AG09309 (cell line): ENCODE measurements around the gene CFAP92.
A peak's percentile ranks its signal among the peaks of the same experiment; 100 is the strongest.

Source experiments
- DNase-seq: peaks from one replicate; pipeline ENCODE4 v3.0.0-alpha.2; 2010; ENCODE audit warnings: low read depth
- H3K4me3 ChIP-seq: 2 replicates; pipeline ENCODE4 v1.5.1; 2011; ENCODE audit warnings: mild to moderate bottlenecking, low read depth, low read length, moderate library complexity; ENCODE audit not compliant: control insufficient read depth
- TF ChIP-seq, protein P1 (sequence below): IDR thresholded peaks from 2 replicates; pipeline ENCODE4 v1.5.1; 2011; ENCODE audit warnings: mild to moderate bottlenecking, low read depth, low read length, inconsistent platforms; ENCODE audit not compliant: insufficient read depth, control insufficient read depth; ENCODE audit errors: missing control alignments

CFAP92 gene

DNA sequence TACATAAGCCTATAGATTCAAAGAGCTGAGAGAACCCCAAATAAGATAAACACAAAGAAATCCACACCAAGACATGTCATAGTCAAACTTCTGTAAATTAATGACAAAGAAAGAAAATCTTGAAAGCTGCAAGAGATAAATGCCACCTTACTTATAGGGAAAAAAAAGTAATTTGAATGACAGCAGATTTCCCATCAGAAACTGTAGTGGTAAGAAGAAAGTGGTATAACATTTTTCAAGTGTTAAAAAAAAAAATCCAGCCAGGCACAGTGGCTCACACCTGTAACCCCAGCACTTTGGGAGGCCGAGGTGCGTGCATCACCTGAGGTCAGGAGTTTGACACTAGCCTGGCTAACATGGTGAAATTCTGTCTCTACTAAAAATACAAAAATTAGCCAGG lies 37.4 kb downstream of the CFAP92 start:
- H3K4me3 ChIP-seq: no peak overlapping the region
- DNase-seq: no peak
- TF ChIP-seq, protein P1, sequence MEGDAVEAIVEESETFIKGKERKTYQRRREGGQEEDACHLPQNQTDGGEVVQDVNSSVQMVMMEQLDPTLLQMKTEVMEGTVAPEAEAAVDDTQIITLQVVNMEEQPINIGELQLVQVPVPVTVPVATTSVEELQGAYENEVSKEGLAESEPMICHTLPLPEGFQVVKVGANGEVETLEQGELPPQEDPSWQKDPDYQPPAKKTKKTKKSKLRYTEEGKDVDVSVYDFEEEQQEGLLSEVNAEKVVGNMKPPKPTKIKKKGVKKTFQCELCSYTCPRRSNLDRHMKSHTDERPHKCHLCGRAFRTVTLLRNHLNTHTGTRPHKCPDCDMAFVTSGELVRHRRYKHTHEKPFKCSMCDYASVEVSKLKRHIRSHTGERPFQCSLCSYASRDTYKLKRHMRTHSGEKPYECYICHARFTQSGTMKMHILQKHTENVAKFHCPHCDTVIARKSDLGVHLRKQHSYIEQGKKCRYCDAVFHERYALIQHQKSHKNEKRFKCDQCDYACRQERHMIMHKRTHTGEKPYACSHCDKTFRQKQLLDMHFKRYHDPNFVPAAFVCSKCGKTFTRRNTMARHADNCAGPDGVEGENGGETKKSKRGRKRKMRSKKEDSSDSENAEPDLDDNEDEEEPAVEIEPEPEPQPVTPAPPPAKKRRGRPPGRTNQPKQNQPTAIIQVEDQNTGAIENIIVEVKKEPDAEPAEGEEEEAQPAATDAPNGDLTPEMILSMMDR: no peak

DNA sequence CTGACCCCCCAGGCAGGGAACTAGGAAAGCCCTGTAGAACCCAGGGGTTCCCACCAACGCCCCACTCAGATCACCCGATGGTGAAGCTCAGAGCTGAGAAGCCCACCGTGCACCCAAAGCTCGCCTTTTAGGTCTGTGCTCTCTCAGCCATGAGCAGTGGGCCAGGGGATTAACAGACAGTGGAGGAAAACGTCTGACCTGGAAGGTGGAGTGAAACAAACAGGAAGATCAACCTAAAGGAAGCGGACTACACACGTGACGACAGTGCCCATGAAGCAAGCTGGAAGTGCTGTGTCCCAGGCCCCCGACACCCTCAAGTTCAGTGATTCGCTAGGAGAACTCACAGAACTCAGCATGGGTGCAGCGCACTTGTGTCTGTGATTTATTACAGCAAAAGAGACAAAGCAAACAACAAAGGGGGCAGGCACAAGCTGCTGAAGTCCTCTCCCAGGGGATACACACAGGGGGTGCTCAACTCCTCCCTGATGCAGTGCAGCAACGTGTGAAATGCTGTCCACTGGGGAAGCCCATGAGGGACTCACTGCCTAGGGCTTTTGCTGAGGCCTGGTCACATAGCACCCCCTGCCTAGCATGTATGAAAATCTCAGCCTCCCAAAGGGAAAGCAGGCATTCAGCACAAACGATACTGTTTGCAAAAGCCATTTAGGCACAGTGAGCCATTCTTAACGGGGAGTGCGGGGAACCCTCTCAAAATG lies 43.5 kb downstream of the CFAP92 start:
- TF ChIP-seq, protein P1: peak; percentile 39
- DNase-seq: peak; percentile 0
- no peak overlapping the region for H3K4me3 ChIP-seq

DNA sequence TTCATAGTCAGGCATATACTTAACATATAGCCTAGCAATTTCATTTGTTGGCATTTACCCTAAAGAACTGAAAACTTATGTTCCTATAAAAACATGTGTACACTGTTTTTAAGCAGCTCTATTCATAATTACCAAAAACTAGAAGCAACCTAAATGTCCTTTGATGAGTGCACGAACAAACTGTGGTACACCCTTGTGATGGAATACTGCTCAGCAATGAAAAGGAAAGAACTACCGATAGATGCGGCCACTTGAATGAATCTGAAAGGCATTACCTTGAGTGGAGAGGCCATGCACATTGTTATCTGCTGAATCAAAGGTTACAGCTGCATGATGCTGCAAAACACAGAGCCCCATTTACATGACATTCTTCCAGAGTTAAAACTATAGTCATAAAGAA lies 44.7 kb downstream of the CFAP92 start:
- no peak for DNase-seq

DNA sequence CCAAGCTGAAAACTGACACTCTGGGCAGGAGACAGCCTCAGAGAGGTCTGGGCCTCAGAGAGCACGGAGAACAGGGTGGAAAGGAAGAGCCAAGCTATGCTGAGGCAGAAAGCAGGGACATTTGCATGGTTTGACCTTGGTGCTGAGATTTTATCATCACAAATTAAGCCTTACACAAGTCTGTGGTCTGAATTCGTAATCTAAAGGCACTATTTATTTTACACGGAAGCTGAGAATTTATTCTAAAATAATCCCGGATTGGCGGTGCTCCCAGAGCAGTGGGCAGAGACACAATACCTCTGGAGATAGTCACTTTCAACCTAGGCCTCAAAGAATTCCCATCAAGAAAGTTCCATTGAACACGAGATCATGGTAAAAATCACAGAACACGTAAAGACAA lies 47.5 kb downstream of the CFAP92 start:
- TF ChIP-seq, protein P1: no peak
- DNase-seq: peak; percentile 61
- no peak overlapping the region for H3K4me3 ChIP-seq

More for the DNA sequence above, 44.7 kb downstream of the CFAP92 start:
- TF ChIP-seq, protein P1: no peak
- H3K4me3 ChIP-seq: no peak overlapping the region

DNA sequence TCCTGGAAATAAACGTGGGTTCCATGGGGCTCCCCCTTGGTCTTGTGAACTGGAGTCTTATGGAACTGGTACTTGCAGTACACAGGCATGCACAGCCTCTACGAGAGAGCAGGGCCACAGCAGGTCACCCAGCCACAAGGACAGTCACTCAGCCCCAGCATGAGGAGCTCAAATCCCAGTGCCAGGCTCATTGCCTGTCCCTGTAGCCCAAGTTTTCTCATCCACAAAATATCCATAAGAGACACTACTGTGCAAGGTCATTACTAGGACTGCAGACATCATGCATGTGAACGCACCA lies 48.0 kb downstream of the CFAP92 start:
- TF ChIP-seq, protein P1: no peak
- no peak overlapping the region for H3K4me3 ChIP-seq
- DNase-seq: no peak

DNA sequence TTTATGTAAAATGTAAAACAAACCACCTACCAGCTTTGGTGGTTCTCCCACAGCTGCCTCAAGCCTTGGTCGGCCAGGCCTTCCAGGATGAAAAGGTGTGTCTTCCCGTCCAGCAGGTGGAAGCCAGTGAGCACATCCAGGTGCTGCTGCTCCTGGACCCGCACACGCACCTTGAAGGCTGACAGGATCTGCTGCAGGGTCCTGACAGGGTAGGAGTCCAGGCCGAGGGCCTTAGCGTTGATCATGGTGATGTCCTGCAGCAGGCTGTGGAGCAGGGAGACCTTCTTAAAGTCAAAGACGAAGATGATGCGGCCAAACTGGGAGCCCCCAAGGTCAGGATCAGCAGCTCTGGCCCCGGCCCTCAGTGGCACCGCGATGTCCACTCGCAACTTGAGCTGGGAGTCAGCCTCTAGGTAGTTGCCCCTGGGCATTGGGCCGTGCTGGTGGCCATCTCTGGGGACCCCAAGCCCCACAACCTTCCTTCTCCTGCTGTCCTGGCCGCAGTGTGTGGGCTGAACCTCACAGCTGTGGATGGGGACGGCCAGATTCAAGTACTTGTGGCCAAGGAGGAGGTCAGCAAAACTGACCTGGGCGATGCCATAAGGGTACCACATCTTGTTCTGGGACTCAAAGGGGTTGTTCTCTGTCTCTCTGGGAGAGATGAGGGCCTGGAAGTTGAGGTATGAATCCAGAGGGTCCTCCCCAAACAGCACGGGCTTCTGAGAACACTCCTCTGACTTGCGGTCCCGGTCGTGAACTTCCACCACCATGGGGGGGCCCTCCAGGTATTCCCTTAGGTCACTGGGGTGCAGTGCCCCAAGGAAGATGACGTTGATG lies 48.6 kb downstream of the CFAP92 start:
- H3K4me3 ChIP-seq: no peak overlapping the region
- TF ChIP-seq, protein P1: no peak
- DNase-seq: no peak
